Esophagus squamous epithelium (tissue), 5 donors: Measurements from ENCODE around the gene ENDOV. TPM values are rescaled to one million over a fixed set of nuclear protein-coding genes. Genes with fewer than 3 reads are reported as not detected.

Experiments used
- DNase-seq: peaks from one replicate; lab custom pipeline; 2025; lab: John Stamatoyannopoulos, UW
- H3K27ac ChIP-seq, 4 donors: fragments of 200-600 bp; sonication (generic); one replicate each; pipeline ENCODE4 v1.5.1; 2016 to 2019; ENCODE audit warnings: mild to moderate bottlenecking in 1 of 4
- H3K27me3 ChIP-seq, 4 donors: fragments of 200-600 bp; sonication (generic); 1 replicate in 3 of 4; 2 replicates in 1 of 4; pipeline versions ENCODE4 v1.5.1 to v1.6.0; 2017 to 2021; ENCODE audit warnings: antibody characterized with exemption in 1 of 4
- H3K36me3 ChIP-seq, 3 donors: fragments of 200-600 bp; sonication (generic); one replicate each; pipeline ENCODE4 v1.5.1; 2016 to 2019
- H3K4me1 ChIP-seq, 3 donors: fragments of 200-600 bp; sonication (generic); one replicate each; pipeline ENCODE4 v1.5.1; 2017 to 2019
- H3K4me3 ChIP-seq, 4 donors: fragments of 200-600 bp; sonication (generic); 1 replicate in 3 of 4; 2 replicates in 1 of 4; pipeline ENCODE4 v1.5.1; 2016 to 2019; ENCODE audit warnings: mild to moderate bottlenecking in 2 of 4, moderate library complexity in 1 of 4
- H3K9me3 ChIP-seq, 3 donors: fragments of 200-600 bp; sonication (generic); one replicate each; pipeline ENCODE4 v1.5.1; 2016 to 2019
- CTCF ChIP-seq, 6 experiments: fragments of 450-650 bp in 4 of 6; fragments of 200-600 bp in 2 of 6; sonication (generic) in 2 of 6; IDR thresholded peaks; one replicate each; pipeline ENCODE4 v1.5.1; 2016 to 2019; ENCODE audit warnings: antibody characterized with exemption in 6 of 6, mild to moderate bottlenecking in 4 of 6, moderate library complexity in 4 of 6
- POLR2A ChIP-seq, 4 donors: fragments of 450-650 bp; IDR thresholded peaks; one replicate each; pipeline ENCODE4 v1.6.1; 2017; ENCODE audit warnings: antibody characterized with exemption in 4 of 4, mild to moderate bottlenecking in 4 of 4, moderate library complexity in 3 of 4
- WGBS, 2 donors: methylation state at CpG; one replicate each; pipeline ENCODE4 v1.1.5; 2018; 5-methylcytosine and 5-hydroxymethylcytosine counted together
- intact Hi-C: fragments of 100-400 bp; cut with DNase I; formaldehyde crosslinking; loops from one replicate; pipeline ENCODE4 v1.15.0; 2022
- total RNA-seq, 4 donors: library from RNA; depleted of rRNA; stranded (reverse); fragments of >200 nt; gene quantifications; one replicate each; pipeline ENCODE4 v1.1.0, GENCODE V29; 2016
- donor health status: DM: yes; HTN: yes; CAD: no.

ENDOV gene
- total RNA-seq, 4 donors from 2014 or later, result 7.4 to 16.0 (median 14.5) TPM

DNA sequence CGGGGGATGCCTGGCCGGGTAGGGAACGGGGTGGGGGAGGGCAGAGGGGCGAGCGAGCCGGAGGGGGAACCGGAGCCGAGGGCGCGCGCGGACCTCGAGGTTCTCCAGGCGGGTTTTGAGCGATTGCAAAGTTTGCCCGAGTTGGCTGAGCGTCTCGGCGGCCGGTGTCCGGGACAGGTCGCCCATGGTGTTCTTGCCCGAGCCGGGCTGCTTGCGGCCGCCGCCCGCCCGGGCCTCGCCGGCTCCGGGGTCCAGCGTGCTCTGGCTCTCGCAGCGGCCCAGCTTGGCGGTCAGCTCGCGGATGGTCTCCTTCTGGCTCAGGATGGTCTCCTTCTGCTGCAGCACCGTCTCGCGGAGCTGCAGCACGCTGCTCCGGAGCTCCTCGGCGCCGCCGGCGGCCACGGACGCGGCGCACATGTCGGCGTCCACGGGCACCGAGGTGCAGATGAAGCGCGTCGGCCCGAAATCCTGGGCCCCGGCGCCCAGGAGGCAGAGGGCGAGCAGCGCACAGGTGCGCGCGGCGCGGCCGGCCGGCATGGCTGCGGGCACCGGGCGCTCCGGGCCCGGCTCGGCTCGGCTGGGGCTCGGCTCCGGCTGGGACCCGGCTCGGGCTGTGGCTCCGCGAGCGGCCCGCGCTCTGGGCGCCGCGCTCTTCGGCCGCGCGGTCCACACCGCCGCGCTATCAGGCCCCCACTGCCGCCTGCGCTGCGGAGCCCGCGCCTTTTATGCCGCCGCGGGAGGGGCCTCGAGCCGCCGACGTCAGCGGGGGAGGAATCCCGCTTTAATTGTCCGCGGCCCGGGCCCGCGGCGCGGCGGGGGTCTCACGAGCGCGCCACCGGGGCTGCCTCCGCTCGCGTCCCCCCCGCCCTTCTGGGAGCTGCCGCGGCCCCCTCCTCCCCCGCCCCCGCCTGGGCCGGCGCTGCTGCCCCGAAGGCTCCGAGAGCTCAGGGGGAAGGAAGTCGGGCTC lies 61.2 kb downstream of the ENDOV start, which contains the start of gene NPTX1:
NPTX1 (minus strand) TSS at position 698 of the 967 bp plus-strand sequence; CDS start at position 537, 161 bp downstream.
- H3K4me3 ChIP-seq, result peak within 1 kb of the TSS in 3 of 4 donors; percentile 14 to 61 (median 41)
- H3K36me3 ChIP-seq, result no peaks in the 10 kb centered on the region
- WGBS, 2 donors, result 0 to 5% methylated on average over 10 of the region's 136 CpGs
- peaks cover 27 to 53% (median 43%) of the 10 kb centered on the region in 3 donors for H3K4me1 ChIP-seq
- TF ChIP-seq CTCF (IDR thresholded peaks at IDR 0.05) (no peak), POLR2A (IDR thresholded peaks at IDR 0.05) (no peak)
- H3K27ac ChIP-seq, result no peak within 1 kb of the TSS
- intact Hi-C loops, result no loop called here
- DNase-seq, result no peak
- no peaks in the 10 kb centered on the region for H3K9me3 ChIP-seq
- peaks cover 40 to 100% (median 43%) of the 10 kb centered on the region in 4 donors for H3K27me3 ChIP-seq

- H3K4me1 ChIP-seq, result peaks cover 27 to 53% (median 43%) of the 10 kb centered on the region in 3 donors
- WGBS, 2 donors, result 0% methylated on average over 2 of the region's 84 CpGs; no CpG with 5 or more reads in 1 of the 2 donors
- no peak for TF ChIP-seq CTCF (IDR thresholded peaks at IDR 0.05)
- no peak for TF ChIP-seq POLR2A (IDR thresholded peaks at IDR 0.05)
- H3K36me3 ChIP-seq, result no peaks in the 10 kb centered on the region
- no peak for DNase-seq
- intact Hi-C loops, result no loop called here
- no peaks in the 10 kb centered on the region for H3K9me3 ChIP-seq
- H3K4me3 ChIP-seq, result peak overlapping the region in 3 of 4 donors; percentile 14 to 61 (median 41)
- no peak overlapping the region for H3K27ac ChIP-seq
- peaks cover 40 to 100% (median 47%) of the 10 kb centered on the region in 4 donors for H3K27me3 ChIP-seq
Observed at GRCh38 chr17:80476877-80477646, 62.1 kb downstream of the ENDOV start.

DNA sequence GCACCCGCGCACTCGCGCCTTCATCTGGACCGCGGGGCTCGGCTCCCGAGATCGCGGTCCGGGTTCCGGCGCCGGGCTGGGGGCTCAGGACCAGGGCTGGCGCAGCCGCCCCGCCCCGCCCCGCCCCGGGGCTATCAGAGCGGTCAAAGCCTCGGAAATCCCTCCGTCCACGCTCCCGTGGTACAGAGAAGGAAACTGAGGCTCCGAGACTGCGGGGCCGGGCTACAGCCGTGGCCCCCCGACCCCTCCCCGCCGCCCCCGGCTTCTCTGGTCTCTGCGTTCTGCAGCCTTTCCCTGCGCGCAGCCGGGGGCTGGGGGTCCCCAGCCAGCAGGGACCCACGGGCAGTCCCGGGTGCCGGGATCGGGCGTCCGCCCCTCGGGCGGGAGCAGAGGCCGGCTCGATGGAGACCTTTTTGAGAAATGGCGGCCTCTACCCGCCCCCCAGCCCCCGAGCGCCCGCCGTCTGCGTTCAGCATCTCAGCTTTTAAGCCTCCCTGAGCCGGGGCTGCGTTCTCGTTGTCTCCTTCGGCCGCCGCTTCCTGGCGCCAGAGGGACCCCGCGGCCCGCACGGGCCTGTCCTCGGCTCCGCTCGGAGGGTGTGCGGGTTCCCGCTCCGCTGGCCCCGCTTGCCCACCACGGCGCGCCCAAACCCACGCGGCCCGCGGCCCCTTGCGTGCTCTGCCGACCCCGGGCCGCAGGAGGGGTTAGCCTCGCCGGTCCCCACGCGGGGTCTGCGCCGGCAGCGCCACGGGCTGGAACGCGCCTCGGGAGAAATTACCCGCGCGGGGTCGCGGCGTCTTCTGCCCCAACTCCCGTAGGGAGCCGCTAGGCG lies 62.9 kb downstream of the ENDOV start:
- Histone ChIP-seq H3K4me1 (peaks cover 27 to 53% (median 43%) of the 10 kb centered on the region in 3 donors), H3K9me3 (no peaks in the 10 kb centered on the region), H3K4me3 (peak overlapping the region in 2 of 4 donors; percentile 31 to 61), H3K36me3 (no peaks in the 10 kb centered on the region), H3K27ac (no peak overlapping the region), H3K27me3 (peaks cover 40 to 100% (median 48%) of the 10 kb centered on the region in 4 donors)
- peak in 2 of 6 experiments; percentile 16 to 40 for TF ChIP-seq CTCF (IDR thresholded peaks at IDR 0.05)
- no peak for TF ChIP-seq POLR2A (IDR thresholded peaks at IDR 0.05)
- DNase-seq, result no peak
- no CpG with 5 or more reads among the region's 103 CpGs for WGBS, 2 donors
- intact Hi-C loops, result no loop called here

GRCh38 chr17:80478487-80479245 lies 63.7 kb downstream of the ENDOV start:
- WGBS, 2 donors, result 23 to 30% methylated on average over 6 to 7 of the region's 51 CpGs
- peaks cover 27 to 53% (median 43%) of the 10 kb centered on the region in 3 donors for H3K4me1 ChIP-seq
- no peak for DNase-seq
- peaks cover 40 to 100% (median 46%) of the 10 kb centered on the region in 4 donors for H3K27me3 ChIP-seq
- no peak overlapping the region for H3K27ac ChIP-seq
- H3K4me3 ChIP-seq, result peak overlapping the region in 2 of 4 donors; percentile 31 to 61
- TF ChIP-seq CTCF (IDR thresholded peaks at IDR 0.05), result no peak
- no peak for TF ChIP-seq POLR2A (IDR thresholded peaks at IDR 0.05)
- intact Hi-C loops, result no loop called here
- no peaks in the 10 kb centered on the region for H3K36me3 ChIP-seq
- H3K9me3 ChIP-seq, result no peaks in the 10 kb centered on the region
